ENCODE results near the gene EDA.
"Not testable (repeated sequence)": the region's sequence is repeated elsewhere in the genome, so short reads cannot be mapped to it uniquely, and the experiment has no call there.

Gene EDA

GRCh38 chrX:69807400-69807799 is 191.5 kb downstream of the EDA start:
- no peak overlapping the region for H3K9ac ChIP-seq (ENCODE audit: low read length in 5 of 5)
- no peaks in the 10 kb centered on the region for H3K36me3 ChIP-seq (ENCODE audit: control insufficient read depth in 5 of 5, insufficient read depth in 5 of 5, low read length in 5 of 5)
- peaks cover 0 to 4% (median 0%) of the 10 kb centered on the region in 5 donors for H3K9me3 ChIP-seq (ENCODE audit: control insufficient read depth in 5 of 5, low read length in 5 of 5)
- H3K27ac ChIP-seq (ENCODE audit: low read depth, low read length) = no peak overlapping the region
- H3K4me1 ChIP-seq (ENCODE audit: control insufficient read depth in 5 of 5, insufficient read depth in 5 of 5, low read length in 5 of 5) = no peaks in the 10 kb centered on the region
- peaks cover 0 to 3% (median 0%) of the 10 kb centered on the region in 5 donors for H3K27me3 ChIP-seq (ENCODE audit: control insufficient read depth in 5 of 5, insufficient read depth in 4 of 5, low read length in 5 of 5)
- H3K4me3 ChIP-seq (ENCODE audit: low read depth in 1 of 5, low read length in 5 of 5) = no peak overlapping the region

- peaks cover 0 to 3% (median 0%) of the 10 kb centered on the region in 5 donors for H3K27me3 ChIP-seq (ENCODE audit: control insufficient read depth in 5 of 5, insufficient read depth in 4 of 5, low read length in 5 of 5)
- no peaks in the 10 kb centered on the region for H3K4me1 ChIP-seq (ENCODE audit: control insufficient read depth in 5 of 5, insufficient read depth in 5 of 5, low read length in 5 of 5)
- H3K9me3 ChIP-seq (ENCODE audit: control insufficient read depth in 5 of 5, low read length in 5 of 5) = peaks cover 0 to 9% (median 0%) of the 10 kb centered on the region in 5 donors
- no peaks in the 10 kb centered on the region for H3K36me3 ChIP-seq (ENCODE audit: control insufficient read depth in 5 of 5, insufficient read depth in 5 of 5, low read length in 5 of 5)
- no peak overlapping the region for H3K27ac ChIP-seq (ENCODE audit: low read depth, low read length)
- H3K9ac ChIP-seq (ENCODE audit: low read length in 5 of 5) = no peak overlapping the region
- no peak overlapping the region for H3K4me3 ChIP-seq (ENCODE audit: low read depth in 1 of 5, low read length in 5 of 5)
Observed at GRCh38 chrX:69808375-69808774, 192.5 kb downstream of the EDA start.

GRCh38 chrX:69813677-69814076 is 197.8 kb downstream of the EDA start:
- no peak overlapping the region for H3K27ac ChIP-seq (ENCODE audit: low read depth, low read length)
- peaks cover 0 to 8% (median 3%) of the 10 kb centered on the region in 5 donors for H3K27me3 ChIP-seq (ENCODE audit: control insufficient read depth in 5 of 5, insufficient read depth in 4 of 5, low read length in 5 of 5)
- H3K4me1 ChIP-seq (ENCODE audit: control insufficient read depth in 5 of 5, insufficient read depth in 5 of 5, low read length in 5 of 5) = no peaks in the 10 kb centered on the region
- no peak overlapping the region for H3K4me3 ChIP-seq (ENCODE audit: low read depth in 1 of 5, low read length in 5 of 5)
- no peak overlapping the region for H3K9ac ChIP-seq (ENCODE audit: low read length in 5 of 5)
- peaks cover 0 to 11% (median 3%) of the 10 kb centered on the region in 5 donors for H3K9me3 ChIP-seq (ENCODE audit: control insufficient read depth in 5 of 5, low read length in 5 of 5)
- H3K36me3 ChIP-seq (ENCODE audit: control insufficient read depth in 5 of 5, insufficient read depth in 5 of 5, low read length in 5 of 5) = no peaks in the 10 kb centered on the region

- Histone ChIP-seq H3K27ac (ENCODE audit: low read depth, low read length) (no peak overlapping the region), H3K9me3 (ENCODE audit: control insufficient read depth in 5 of 5, low read length in 5 of 5) (peaks cover 0 to 18% (median 3%) of the 10 kb centered on the region in 5 donors), H3K36me3 (ENCODE audit: control insufficient read depth in 5 of 5, insufficient read depth in 5 of 5, low read length in 5 of 5) (no peaks in the 10 kb centered on the region), H3K27me3 (ENCODE audit: control insufficient read depth in 5 of 5, insufficient read depth in 4 of 5, low read length in 5 of 5) (peaks cover 0 to 8% (median 3%) of the 10 kb centered on the region in 5 donors), H3K4me1 (ENCODE audit: control insufficient read depth in 5 of 5, insufficient read depth in 5 of 5, low read length in 5 of 5) (no peaks in the 10 kb centered on the region), H3K9ac (ENCODE audit: low read length in 5 of 5) (no peak overlapping the region), H3K4me3 (ENCODE audit: low read depth in 1 of 5, low read length in 5 of 5) (no peak overlapping the region)
Observed at GRCh38 chrX:69815063-69815462, 199.2 kb downstream of the EDA start.

- Histone ChIP-seq H3K27ac (ENCODE audit: low read depth, low read length) (no peak overlapping the region), H3K9me3 (ENCODE audit: control insufficient read depth in 5 of 5, low read length in 5 of 5) (peaks cover 0 to 18% (median 6%) of the 10 kb centered on the region in 5 donors), H3K4me1 (ENCODE audit: control insufficient read depth in 5 of 5, insufficient read depth in 5 of 5, low read length in 5 of 5) (no peaks in the 10 kb centered on the region), H3K27me3 (ENCODE audit: control insufficient read depth in 5 of 5, insufficient read depth in 4 of 5, low read length in 5 of 5) (peaks cover 0 to 8% (median 3%) of the 10 kb centered on the region in 5 donors), H3K4me3 (ENCODE audit: low read depth in 1 of 5, low read length in 5 of 5) (no peak overlapping the region), H3K36me3 (ENCODE audit: control insufficient read depth in 5 of 5, insufficient read depth in 5 of 5, low read length in 5 of 5) (no peaks in the 10 kb centered on the region), H3K9ac (ENCODE audit: low read length in 5 of 5) (no peak overlapping the region)
Observed at GRCh38 chrX:69815519-69815918, 199.6 kb downstream of the EDA start.

- Histone ChIP-seq H3K36me3 (ENCODE audit: control insufficient read depth in 5 of 5, insufficient read depth in 5 of 5, low read length in 5 of 5) (no peaks in the 10 kb centered on the region), H3K4me1 (ENCODE audit: control insufficient read depth in 5 of 5, insufficient read depth in 5 of 5, low read length in 5 of 5) (no peaks in the 10 kb centered on the region), H3K9me3 (ENCODE audit: control insufficient read depth in 5 of 5, low read length in 5 of 5) (no peaks in the 10 kb centered on the region), H3K27ac (ENCODE audit: low read depth, low read length) (no peak overlapping the region), H3K4me3 (ENCODE audit: low read depth in 1 of 5, low read length in 5 of 5) (no peak overlapping the region), H3K9ac (ENCODE audit: low read length in 5 of 5) (no peak overlapping the region), H3K27me3 (ENCODE audit: control insufficient read depth in 5 of 5, insufficient read depth in 4 of 5, low read length in 5 of 5) (peaks cover 0 to 3% (median 0%) of the 10 kb centered on the region in 5 donors)
Observed at GRCh38 chrX:69844636-69845035, 228.7 kb downstream of the EDA start.

GRCh38 chrX:69859999-69860398 is 244.1 kb downstream of the EDA start:
- not testable (repeated sequence) for H3K4me1 ChIP-seq (ENCODE audit: control insufficient read depth in 5 of 5, insufficient read depth in 5 of 5, low read length in 5 of 5); H3K27ac ChIP-seq (ENCODE audit: low read depth, low read length); H3K4me3 ChIP-seq (ENCODE audit: low read depth in 1 of 5, low read length in 5 of 5); H3K9ac ChIP-seq (ENCODE audit: low read length in 5 of 5); H3K27me3 ChIP-seq (ENCODE audit: control insufficient read depth in 5 of 5, insufficient read depth in 4 of 5, low read length in 5 of 5); H3K36me3 ChIP-seq (ENCODE audit: control insufficient read depth in 5 of 5, insufficient read depth in 5 of 5, low read length in 5 of 5)
- peaks cover 0 to 16% (median 8%) of the 10 kb centered on the region in 5 donors for H3K9me3 ChIP-seq (ENCODE audit: control insufficient read depth in 5 of 5, low read length in 5 of 5)

GRCh38 chrX:69876221-69876620 is 260.3 kb downstream of the EDA start:
- Histone ChIP-seq H3K27me3 (ENCODE audit: control insufficient read depth in 5 of 5, insufficient read depth in 4 of 5, low read length in 5 of 5) (peaks cover 0 to 3% (median 0%) of the 10 kb centered on the region in 5 donors), H3K36me3 (ENCODE audit: control insufficient read depth in 5 of 5, insufficient read depth in 5 of 5, low read length in 5 of 5) (no peaks in the 10 kb centered on the region), H3K9ac (ENCODE audit: low read length in 5 of 5) (no peak overlapping the region), H3K9me3 (ENCODE audit: control insufficient read depth in 5 of 5, low read length in 5 of 5) (peaks cover 0 to 11% (median 10%) of the 10 kb centered on the region in 5 donors), H3K4me1 (ENCODE audit: control insufficient read depth in 5 of 5, insufficient read depth in 5 of 5, low read length in 5 of 5) (no peaks in the 10 kb centered on the region), H3K4me3 (ENCODE audit: low read depth in 1 of 5, low read length in 5 of 5) (no peak overlapping the region), H3K27ac (ENCODE audit: low read depth, low read length) (no peak overlapping the region)

- H3K36me3 ChIP-seq (ENCODE audit: control insufficient read depth in 5 of 5, insufficient read depth in 5 of 5, low read length in 5 of 5) = no peaks in the 10 kb centered on the region
- H3K9me3 ChIP-seq (ENCODE audit: control insufficient read depth in 5 of 5, low read length in 5 of 5) = peaks cover 7 to 35% (median 25%) of the 10 kb centered on the region in 5 donors
- H3K4me3 ChIP-seq (ENCODE audit: low read depth in 1 of 5, low read length in 5 of 5) = no peak overlapping the region
Observed at GRCh38 chrX:69884210-69884609, 268.3 kb downstream of the EDA start.

GRCh38 chrX:69896046-69896445 is 280.1 kb downstream of the EDA start:
- H3K9me3 ChIP-seq (ENCODE audit: control insufficient read depth in 5 of 5, low read length in 5 of 5) = peaks cover 0 to 3% (median 0%) of the 10 kb centered on the region in 5 donors
- H3K4me1 ChIP-seq (ENCODE audit: control insufficient read depth in 5 of 5, insufficient read depth in 5 of 5, low read length in 5 of 5) = no peaks in the 10 kb centered on the region
- H3K27ac ChIP-seq (ENCODE audit: low read depth, low read length) = no peak overlapping the region
- H3K9ac ChIP-seq (ENCODE audit: low read length in 5 of 5) = no peak overlapping the region
- no peak overlapping the region for H3K4me3 ChIP-seq (ENCODE audit: low read depth in 1 of 5, low read length in 5 of 5)
- H3K36me3 ChIP-seq (ENCODE audit: control insufficient read depth in 5 of 5, insufficient read depth in 5 of 5, low read length in 5 of 5) = no peaks in the 10 kb centered on the region
- H3K27me3 ChIP-seq (ENCODE audit: control insufficient read depth in 5 of 5, insufficient read depth in 4 of 5, low read length in 5 of 5) = peaks cover 0 to 9% (median 0%) of the 10 kb centered on the region in 5 donors

More at GRCh38 chrX:69884210-69884609, 268.3 kb downstream of the EDA start:
- Histone ChIP-seq H3K27me3 (ENCODE audit: control insufficient read depth in 5 of 5, insufficient read depth in 4 of 5, low read length in 5 of 5) (peaks cover 0 to 4% (median 2%) of the 10 kb centered on the region in 5 donors), H3K27ac (ENCODE audit: low read depth, low read length) (no peak overlapping the region), H3K4me1 (ENCODE audit: control insufficient read depth in 5 of 5, insufficient read depth in 5 of 5, low read length in 5 of 5) (no peaks in the 10 kb centered on the region), H3K9ac (ENCODE audit: low read length in 5 of 5) (no peak overlapping the region)
